Nucleus accumbens (tissue), 56 donors: Measurements from ENCODE around the gene SPTBN2.

Experiments
- DNase-seq, 56 donors: peaks; one replicate each; lab custom pipeline; 2025; lab: John Stamatoyannopoulos, UW

The SPTBN2 gene

GRCh38 chr11:66686801-66687750, 41.9 kb downstream of the SPTBN2 start:
- DNase-seq = no peak

GRCh38 chr11:66686100-66686785, 42.8 kb downstream of the SPTBN2 start:
- no peak for DNase-seq

GRCh38 chr11:66685276-66686099, 43.5 kb downstream of the SPTBN2 start:
- no peak for DNase-seq

GRCh38 chr11:66684635-66685034, 44.4 kb downstream of the SPTBN2 start:
- DNase-seq = no peak

GRCh38 chr11:66683877-66684276, 45.1 kb downstream of the SPTBN2 start:
- DNase-seq = no peak

- DNase-seq = no peak
Measured at GRCh38 chr11:66680966-66681645, 47.9 kb downstream of the SPTBN2 start.

- DNase-seq = peak; percentile 79 to 98 (median 93)
Measured at GRCh38 chr11:66677599-66678375, 51.2 kb downstream of the SPTBN2 start, which contains the start of gene RBM4B. RBM4B (minus strand) TSS chr11:66677887; CDS start chr11:66677079, 808 bp downstream.

GRCh38 chr11:66676931-66677598, 52.0 kb downstream of the SPTBN2 start:
- peak in 1 of 56 donors; percentile 59 for DNase-seq

GRCh38 chr11:66676282-66676919, 52.6 kb downstream of the SPTBN2 start:
- no peak for DNase-seq

- DNase-seq = no peak
Measured at GRCh38 chr11:66674964-66675602, 53.9 kb downstream of the SPTBN2 start.

GRCh38 chr11:66670816-66671215, 58.2 kb downstream of the SPTBN2 start:
- DNase-seq = no peak

GRCh38 chr11:66665369-66665768, 63.6 kb downstream of the SPTBN2 start:
- DNase-seq = no peak

- DNase-seq = no peak
Measured at GRCh38 chr11:66663741-66664296, 65.2 kb downstream of the SPTBN2 start.

- no peak for DNase-seq
Measured at GRCh38 chr11:66659763-66660162, 69.3 kb downstream of the SPTBN2 start.

- DNase-seq = peak in 1 of 56 donors; percentile 6
Measured at GRCh38 chr11:66653123-66653522, 75.9 kb downstream of the SPTBN2 start.

- peak in 1 of 56 donors; percentile 17 for DNase-seq
Measured at GRCh38 chr11:66652651-66653050, 76.4 kb downstream of the SPTBN2 start.

GRCh38 chr11:66651016-66651415, 78.0 kb downstream of the SPTBN2 start:
- no peak for DNase-seq
